Thyroid gland (tissue), 4 donors: ENCODE data around the gene GPR25.

Experiments
- POLR2A ChIP-seq, 2 donors: fragments of 450-650 bp; IDR thresholded peaks; one replicate each; pipeline ENCODE4 v1.6.1; 2017; ENCODE audit warnings: antibody characterized with exemption in 2 of 2, mild to moderate bottlenecking in 2 of 2, moderate library complexity in 1 of 2
- TF ChIP-seq, protein P1 (sequence below), 6 experiments: fragments of 200-600 bp in 3 of 6; fragments of 450-650 bp in 3 of 6; sonication (generic) in 3 of 6; IDR thresholded peaks; one replicate each; pipeline ENCODE4 v1.5.1; 2016 to 2019; ENCODE audit warnings: antibody characterized with exemption in 6 of 6, mild to moderate bottlenecking in 2 of 6, inconsistent platforms in 1 of 6, moderate library complexity in 1 of 6

DNA sequence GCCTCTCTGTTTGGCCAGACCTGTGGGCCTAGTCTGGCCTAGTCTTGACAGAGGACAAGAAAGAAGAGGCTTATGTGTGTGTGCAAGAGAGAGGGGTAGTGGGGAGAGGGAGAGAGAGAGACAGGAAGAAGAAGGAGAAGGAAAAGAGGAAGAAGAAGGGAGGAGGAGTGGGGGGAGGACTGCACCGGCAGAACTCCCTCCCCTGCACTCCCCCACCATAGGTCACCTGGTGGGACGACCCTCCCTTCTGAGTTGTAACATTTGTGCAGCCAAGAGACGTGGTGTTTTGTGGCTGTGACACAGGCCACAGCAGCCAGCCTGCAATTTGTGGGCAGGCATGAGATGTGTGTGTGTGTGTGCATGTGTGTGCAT, 26.2 kb downstream of the GPR25 start:
- TF ChIP-seq, protein P1, sequence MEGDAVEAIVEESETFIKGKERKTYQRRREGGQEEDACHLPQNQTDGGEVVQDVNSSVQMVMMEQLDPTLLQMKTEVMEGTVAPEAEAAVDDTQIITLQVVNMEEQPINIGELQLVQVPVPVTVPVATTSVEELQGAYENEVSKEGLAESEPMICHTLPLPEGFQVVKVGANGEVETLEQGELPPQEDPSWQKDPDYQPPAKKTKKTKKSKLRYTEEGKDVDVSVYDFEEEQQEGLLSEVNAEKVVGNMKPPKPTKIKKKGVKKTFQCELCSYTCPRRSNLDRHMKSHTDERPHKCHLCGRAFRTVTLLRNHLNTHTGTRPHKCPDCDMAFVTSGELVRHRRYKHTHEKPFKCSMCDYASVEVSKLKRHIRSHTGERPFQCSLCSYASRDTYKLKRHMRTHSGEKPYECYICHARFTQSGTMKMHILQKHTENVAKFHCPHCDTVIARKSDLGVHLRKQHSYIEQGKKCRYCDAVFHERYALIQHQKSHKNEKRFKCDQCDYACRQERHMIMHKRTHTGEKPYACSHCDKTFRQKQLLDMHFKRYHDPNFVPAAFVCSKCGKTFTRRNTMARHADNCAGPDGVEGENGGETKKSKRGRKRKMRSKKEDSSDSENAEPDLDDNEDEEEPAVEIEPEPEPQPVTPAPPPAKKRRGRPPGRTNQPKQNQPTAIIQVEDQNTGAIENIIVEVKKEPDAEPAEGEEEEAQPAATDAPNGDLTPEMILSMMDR (IDR thresholded peaks at IDR 0.05), result no peak
- no peak for TF ChIP-seq POLR2A (IDR thresholded peaks at IDR 0.05)
